NCI-H1694 treated with DMSO at 0.1 percent for 48 hours (cell line): ENCODE measurements around the gene RAB40A.
"Not testable (repeated sequence)": the region's sequence is repeated elsewhere in the genome, so short reads cannot be mapped to it uniquely, and the experiment has no call there.

Source experiments
- DNase-seq: peaks from one replicate; lab custom pipeline; 2025; lab: John Stamatoyannopoulos, UW

Gene RAB40A

DNA sequence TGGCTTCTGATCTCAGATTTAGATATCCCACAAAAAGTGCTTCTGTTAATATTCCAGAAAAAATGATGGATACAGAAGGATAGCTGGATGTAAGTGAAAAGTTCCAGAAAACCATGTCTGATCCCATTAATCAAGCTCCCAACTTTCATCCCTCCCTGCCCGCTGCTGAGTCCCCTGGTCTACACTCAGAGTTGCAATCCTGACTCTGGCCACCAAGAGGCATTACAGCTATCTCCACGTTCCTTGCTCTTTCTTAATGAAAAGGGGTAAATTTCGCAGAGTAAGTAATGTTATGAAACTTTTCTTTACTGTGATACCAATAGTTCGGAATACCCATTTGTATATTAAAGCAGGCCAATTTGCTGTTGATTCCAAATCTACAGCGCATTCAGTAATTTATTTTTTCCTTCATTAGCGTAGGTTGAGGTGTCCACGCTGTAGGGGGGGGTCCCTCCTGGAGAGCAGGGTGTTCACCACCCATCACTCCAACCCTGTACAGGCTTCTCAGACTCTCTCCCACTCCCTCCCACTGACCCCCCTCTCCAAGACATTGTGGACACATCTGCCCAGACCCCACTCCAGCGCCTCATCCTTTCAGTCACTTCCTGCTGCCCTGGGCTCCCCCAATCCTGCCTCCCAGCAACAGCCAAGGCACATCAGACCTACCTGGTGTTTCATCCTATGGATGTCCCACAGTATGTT, 55.1 kb downstream of the RAB40A start:
- DNase-seq, result peak; percentile 52

DNA sequence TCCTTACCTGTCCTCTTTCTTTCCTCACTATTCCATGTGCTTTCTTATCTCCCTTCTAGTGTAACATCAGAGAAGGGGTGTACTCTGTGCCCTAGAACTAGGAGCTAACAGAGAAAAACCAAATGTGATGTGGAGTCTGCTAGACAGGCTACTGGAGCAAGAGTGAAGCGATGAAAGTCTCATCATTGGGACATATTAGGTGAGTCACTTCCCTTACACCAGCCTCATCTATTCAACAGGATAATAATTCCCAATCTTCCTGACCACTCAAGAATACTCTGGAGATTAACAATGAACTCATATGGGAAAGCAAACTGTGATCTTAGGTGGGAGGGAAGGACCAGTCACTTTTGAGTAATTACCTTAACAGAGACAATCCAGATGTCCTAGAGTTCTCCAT, 58.1 kb downstream of the RAB40A start:
- no peak for DNase-seq

DNA sequence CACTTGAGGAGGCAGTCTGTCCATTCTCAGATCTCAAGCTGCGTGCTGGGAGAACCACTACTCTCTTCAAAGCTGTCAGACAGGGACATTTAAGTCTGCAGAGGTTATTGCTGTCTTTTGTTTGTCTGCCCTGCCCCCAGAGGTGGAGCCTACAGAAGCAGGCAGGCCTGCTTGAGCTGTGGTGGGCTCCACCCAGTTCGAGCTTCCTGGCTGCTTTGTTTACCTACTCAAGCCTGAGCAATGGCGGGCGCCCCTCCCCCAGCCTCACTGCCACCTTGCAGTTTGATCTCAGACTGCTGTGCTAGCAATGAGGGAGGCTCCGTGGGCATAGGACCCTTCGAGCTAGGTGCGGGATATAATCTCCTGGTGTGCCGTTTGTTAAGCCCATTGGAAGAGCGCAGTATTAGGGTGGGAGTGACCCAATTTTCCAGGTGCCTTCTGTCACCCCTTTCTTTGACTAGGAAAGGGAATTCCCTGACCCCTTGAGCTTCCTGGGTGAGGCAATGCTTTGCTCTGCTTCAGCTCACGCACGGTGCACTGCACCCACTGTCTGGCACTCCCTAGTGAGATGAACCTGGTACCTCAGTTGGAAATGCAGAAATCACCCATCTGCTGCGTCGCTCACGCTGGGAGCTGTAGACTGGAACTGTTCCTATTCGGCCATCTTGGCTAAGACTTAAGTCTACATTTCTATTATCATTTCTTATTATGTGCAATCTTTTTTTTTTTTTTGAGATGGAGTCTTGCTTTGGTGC, 59.1 kb downstream of the RAB40A start:
- DNase-seq, result not testable (repeated sequence)

DNA sequence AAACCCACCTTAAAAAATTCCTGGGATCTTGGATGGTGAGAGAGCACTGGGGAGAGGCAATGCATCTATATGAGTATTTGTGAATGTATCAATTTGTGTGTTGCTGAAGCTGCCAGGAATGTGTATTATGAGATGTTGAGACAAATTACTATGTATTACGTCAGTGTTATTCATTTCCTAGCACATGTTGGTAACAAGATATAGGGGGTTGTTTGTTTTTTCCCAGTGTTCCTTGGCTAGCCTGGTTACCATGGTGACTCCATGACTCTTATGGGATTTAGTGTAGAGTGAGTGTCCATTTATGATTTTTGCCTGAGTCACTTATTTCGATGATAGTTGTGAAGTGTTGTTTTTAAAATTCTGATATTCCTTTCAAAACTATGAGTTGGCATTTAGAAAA, 65.6 kb downstream of the RAB40A start:
- DNase-seq, result no peak
